T-cell (primary cell): Measurements from ENCODE around the gene RPL18A. TPM values are rescaled to one million over a fixed set of nuclear protein-coding genes. Genes with fewer than 3 reads are reported as not detected.
A peak's percentile ranks its signal among the peaks of the same experiment; 100 is the strongest.

Experiments
- ATAC-seq, 4 experiments: fragments of 200-7000 bp in 3 of 4; fragments of 150-1000 bp in 1 of 4; cut with Tn5 transposase; replicated peaks in 1 of 4; 1 replicate in 3 of 4; 2 replicates in 1 of 4; pipeline ENCODE4 v1.10.0; 2021; ENCODE audit warnings: moderate library complexity in 3 of 4, mild to moderate bottlenecking in 2 of 4, moderate number of reproducible peaks in 1 of 4
- CTCF ChIA-PET, 2 donors: fragments of 300-600 bp; sonication (Branson Sonifier 250); formaldehyde crosslinking; loops; one replicate each; lab custom pipeline; 2022; ENCODE audit warnings: antibody characterized with exemption in 2 of 2; lab: Charles Lee
- POLR2A ChIA-PET, 2 donors: fragments of 300-600 bp; sonication (Branson Sonifier 250); formaldehyde crosslinking; loops; one replicate each; lab custom pipeline; 2022; ENCODE audit warnings: antibody characterized with exemption in 2 of 2; lab: Charles Lee
- DNase-seq, 35 experiments: peaks; one replicate each; pipeline versions ENCODE4 v3.0.0 to v3.0.0-alpha.2; 2013 to 2023
- H3K27ac ChIP-seq: one replicate; pipeline ENCODE4 v1.5.1; 2013; ENCODE audit warnings: low read length
- H3K27me3 ChIP-seq, 2 experiments: replicated peaks in 1 of 2; 1 replicate in 1 of 2; 2 replicates in 1 of 2; pipeline versions ENCODE4 v1.6.1 to v1.7.0; 2013; ENCODE audit warnings: low read length in 1 of 2, mixed read lengths in 1 of 2; ENCODE audit not compliant: control insufficient read depth in 2 of 2, insufficient read depth in 2 of 2; ENCODE audit errors: extremely low read depth in 1 of 2
- H3K36me3 ChIP-seq, 2 donors: 1 replicate in 1 of 2; 2 replicates in 1 of 2; pipeline versions ENCODE4 v1.6.1 to v1.7.0; 2013; ENCODE audit warnings: low read length in 1 of 2; ENCODE audit not compliant: control insufficient read depth in 2 of 2, insufficient read depth in 1 of 2; ENCODE audit errors: extremely low read depth in 1 of 2
- H3K4me1 ChIP-seq, 2 experiments: 1 replicate in 1 of 2; 2 replicates in 1 of 2; pipeline versions ENCODE4 v1.6.1 to v1.7.0; 2013; ENCODE audit warnings: low read length in 2 of 2, mixed read lengths in 1 of 2; ENCODE audit not compliant: insufficient read depth in 2 of 2, control insufficient read depth in 1 of 2; ENCODE audit errors: extremely low read depth in 1 of 2
- H3K4me3 ChIP-seq, 2 donors: 1 replicate in 1 of 2; 2 replicates in 1 of 2; pipeline versions ENCODE4 v1.5.1 to v1.7.0; 2013; ENCODE audit warnings: mild to moderate bottlenecking in 2 of 2, low read length in 1 of 2, moderate library complexity in 1 of 2; ENCODE audit not compliant: control insufficient read depth in 1 of 2; ENCODE audit errors: extremely low read depth in 1 of 2
- H3K9me3 ChIP-seq: 2 replicates; pipeline ENCODE4 v1.7.0; 2013
- H3K27ac Mint-ChIP-seq, 2 donors: one replicate each; pipeline ENCODE4 v1.8.0; 2020 to 2021; ENCODE audit warnings: mild to moderate bottlenecking in 2 of 2, mixed read lengths in 2 of 2
- H3K27me3 Mint-ChIP-seq, 2 donors: one replicate each; pipeline ENCODE4 v1.8.0; 2021 to 2022; ENCODE audit warnings: mixed read lengths in 2 of 2
- H3K36me3 Mint-ChIP-seq: one replicate; pipeline ENCODE4 v1.8.0; 2021; ENCODE audit warnings: mixed read lengths
- H3K4me1 Mint-ChIP-seq, 3 donors: one replicate each; pipeline ENCODE4 v1.8.0; 2020 to 2022; ENCODE audit warnings: mixed read lengths in 3 of 3, mild to moderate bottlenecking in 1 of 3
- H3K4me3 Mint-ChIP-seq, 3 donors: one replicate each; pipeline ENCODE4 v1.8.0; 2020 to 2022; ENCODE audit warnings: mild to moderate bottlenecking in 3 of 3, mixed read lengths in 3 of 3, moderate library complexity in 3 of 3
- H3K9me3 Mint-ChIP-seq, 3 donors: one replicate each; pipeline ENCODE4 v1.8.0; 2020 to 2022; ENCODE audit warnings: mixed read lengths in 3 of 3
- WGBS: methylation state at CpG from one replicate; pipeline ENCODE4 v1.1.5; 2013; ENCODE audit warnings: missing lambda C conversion rate; ENCODE audit not compliant: insufficient coverage; 5-methylcytosine and 5-hydroxymethylcytosine counted together
- total RNA-seq, 35 experiments: library from RNA in 6 of 35; stranded (reverse) in 6 of 35; fragments of 120-200 nt in 1 of 35; gene quantifications; one replicate each; pipeline versions ENCODE4 v1.2.1 to v1.2.4 and lab custom pipeline; 2013 to 2026

Gene RPL18A
- total RNA-seq, 5 donors from 2014 or later (not counting 1 experiment from before 2014, with no cell fraction given), result 3,000 to 4,207 (median 4,048) TPM

GRCh38 chr19:17824339-17824738 lies 35.4 kb upstream of the RPL18A start:
- peaks cover 16 to 30% of the 10 kb centered on the region in 2 donors for H3K36me3 ChIP-seq
- peaks cover 10% of the 10 kb centered on the region for H3K36me3 Mint-ChIP-seq
- H3K27ac Mint-ChIP-seq, result peak overlapping the region; percentile 46 to 64
- WGBS, result 67% methylated on average over 2 of the region's 8 CpGs
- peak in 1 of 4 experiments; percentile 35 for ATAC-seq
- ChIA-PET CTCF (no interaction called here), POLR2A (no interaction called here)
- H3K27ac ChIP-seq, result no peak overlapping the region
- DNase-seq, result no peak
- H3K9me3 ChIP-seq, result no peaks in the 10 kb centered on the region
- no peaks in the 10 kb centered on the region for H3K27me3 Mint-ChIP-seq
- H3K4me3 Mint-ChIP-seq, result no peak overlapping the region
- no peaks in the 10 kb centered on the region for H3K27me3 ChIP-seq
- no peaks in the 10 kb centered on the region for H3K4me1 ChIP-seq
- H3K4me3 ChIP-seq, result no peak overlapping the region
- H3K4me1 Mint-ChIP-seq, result peaks cover 1 to 7% (median 1%) of the 10 kb centered on the region in 3 donors
- no peaks in the 10 kb centered on the region for H3K9me3 Mint-ChIP-seq

GRCh38 chr19:17826508-17827056 lies 33.1 kb upstream of the RPL18A start:
- CTCF ChIA-PET, result no interaction called here
- Mint-ChIP-seq H3K9me3 (no peaks in the 10 kb centered on the region), H3K27ac (no peak overlapping the region), H3K4me3 (no peak overlapping the region), H3K27me3 (no peaks in the 10 kb centered on the region), H3K36me3 (peaks cover 24% of the 10 kb centered on the region), H3K4me1 (peaks cover 1 to 7% (median 1%) of the 10 kb centered on the region in 3 donors)
- H3K4me1 ChIP-seq, result peaks cover 0 to 2% of the 10 kb centered on the region in 2 experiments
- DNase-seq (no peak), ATAC-seq (no peak)
- 96% methylated on average over 8 of the region's 13 CpGs for WGBS
- no peaks in the 10 kb centered on the region for H3K9me3 ChIP-seq
- POLR2A ChIA-PET, result no interaction called here
- H3K27me3 ChIP-seq, result no peaks in the 10 kb centered on the region
- peaks cover 19 to 50% of the 10 kb centered on the region in 2 donors for H3K36me3 ChIP-seq
- no peak overlapping the region for H3K4me3 ChIP-seq
- no peak overlapping the region for H3K27ac ChIP-seq

GRCh38 chr19:17829855-17830566 lies 29.7 kb upstream of the RPL18A start:
- Mint-ChIP-seq H3K36me3 (peaks cover 46% of the 10 kb centered on the region), H3K4me1 (peaks cover 1 to 8% (median 3%) of the 10 kb centered on the region in 3 donors), H3K27ac (no peak overlapping the region), H3K27me3 (no peaks in the 10 kb centered on the region), H3K4me3 (no peak overlapping the region), H3K9me3 (no peaks in the 10 kb centered on the region)
- Histone ChIP-seq H3K27ac (no peak overlapping the region), H3K9me3 (no peaks in the 10 kb centered on the region), H3K36me3 (peaks cover 34 to 80% of the 10 kb centered on the region in 2 donors), H3K4me1 (peaks cover 0 to 13% of the 10 kb centered on the region in 2 experiments), H3K27me3 (no peaks in the 10 kb centered on the region), H3K4me3 (no peak overlapping the region)
- DNase-seq (no peak), ATAC-seq (no peak)
- POLR2A ChIA-PET, result interaction anchor here (0.6 kb wide), 2 partner anchors 105 to 395 kb away, joined by 3 read pairs; no protein-coding TSS in a partner anchor
- CTCF ChIA-PET, result interaction anchor here in 1 of 2 donors (0.9 kb wide), 1 partner anchor 25 kb away, joined by 4 read pairs; no protein-coding TSS in a partner anchor
- 91% methylated on average over 20 of the region's 29 CpGs for WGBS

- 95% methylated on average over 31 of the region's 50 CpGs for WGBS
- Mint-ChIP-seq H3K36me3 (peaks cover 54% of the 10 kb centered on the region), H3K9me3 (no peaks in the 10 kb centered on the region), H3K27me3 (no peaks in the 10 kb centered on the region), H3K4me1 (peaks cover 8 to 16% (median 9%) of the 10 kb centered on the region in 3 donors), H3K4me3 (no peak overlapping the region), H3K27ac (no peak overlapping the region)
- Histone ChIP-seq H3K4me1 (peaks cover 0 to 18% of the 10 kb centered on the region in 2 experiments), H3K9me3 (no peaks in the 10 kb centered on the region), H3K27ac (no peak overlapping the region), H3K4me3 (no peak overlapping the region), H3K36me3 (peaks cover 35 to 83% of the 10 kb centered on the region in 2 donors), H3K27me3 (no peaks in the 10 kb centered on the region)
- ChIA-PET POLR2A (no interaction called here), CTCF (interaction anchor here in 1 of 2 donors (0.9 kb wide), 1 partner anchor 29 kb away, joined by 3 read pairs; the partner anchor contains the start of gene RPL18A)
- ATAC-seq (peak; percentile 30 to 75 (median 35)), DNase-seq (peak in 31 of 35 experiments; percentile 24 to 64 (median 47))
Measured at GRCh38 chr19:17830567-17831418, 28.9 kb upstream of the RPL18A start.

- peaks cover 0 to 18% of the 10 kb centered on the region in 2 experiments for H3K4me1 ChIP-seq
- Mint-ChIP-seq H3K4me1 (peaks cover 13 to 22% (median 13%) of the 10 kb centered on the region in 3 donors), H3K27me3 (no peaks in the 10 kb centered on the region), H3K4me3 (no peak overlapping the region), H3K27ac (peak overlapping the region in 1 of 2 donors; percentile 43), H3K36me3 (peaks cover 58% of the 10 kb centered on the region), H3K9me3 (no peaks in the 10 kb centered on the region)
- H3K4me3 ChIP-seq, result no peak overlapping the region
- WGBS, result 99% methylated on average over 14 of the region's 25 CpGs
- no peak overlapping the region for H3K27ac ChIP-seq
- CTCF ChIA-PET, result interaction anchor here in 1 of 2 donors (0.9 kb wide), 1 partner anchor 28 kb away, joined by 3 read pairs; the partner anchor contains the start of gene RPL18A
- POLR2A ChIA-PET, result no interaction called here
- H3K36me3 ChIP-seq, result peaks cover 35 to 84% of the 10 kb centered on the region in 2 donors
- H3K27me3 ChIP-seq, result no peaks in the 10 kb centered on the region
- H3K9me3 ChIP-seq, result no peaks in the 10 kb centered on the region
- DNase-seq, result no peak
- ATAC-seq, result peak in 1 of 4 experiments; percentile 9
Measured at GRCh38 chr19:17831419-17831888, 28.3 kb upstream of the RPL18A start.
